ENCODE results near the gene CXCL16.
"Not testable (repeated sequence)": the region's sequence is repeated elsewhere in the genome, so short reads cannot be mapped to it uniquely, and the experiment has no call there.

The CXCL16 gene

DNA sequence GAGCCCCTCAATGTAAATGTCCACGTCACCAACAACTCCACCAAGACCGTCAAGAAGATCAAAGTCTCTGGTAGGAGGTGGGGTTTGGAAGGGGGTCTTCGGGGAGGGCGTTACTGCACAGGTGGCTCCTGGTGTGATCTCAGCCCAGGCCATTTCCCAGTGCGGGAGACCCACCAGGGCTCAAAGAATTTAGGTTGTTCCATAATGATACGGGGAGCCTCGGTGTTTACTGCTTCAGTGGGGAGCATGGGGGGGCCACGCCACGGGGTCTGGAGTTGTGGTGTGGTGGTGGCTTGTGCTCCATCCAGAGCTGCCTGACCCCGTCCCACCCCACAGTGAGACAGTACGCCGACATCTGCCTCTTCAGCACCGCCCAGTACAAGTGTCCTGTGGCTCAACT lies 21.5 kb downstream of the CXCL16 start:
- no peak overlapping the region for H3K4me3 ChIP-seq (ENCODE audit: control insufficient read depth, low read depth, low read length)
- no peak for DNase-seq (ENCODE audit: low read depth)
- TF ChIP-seq, protein P1, sequence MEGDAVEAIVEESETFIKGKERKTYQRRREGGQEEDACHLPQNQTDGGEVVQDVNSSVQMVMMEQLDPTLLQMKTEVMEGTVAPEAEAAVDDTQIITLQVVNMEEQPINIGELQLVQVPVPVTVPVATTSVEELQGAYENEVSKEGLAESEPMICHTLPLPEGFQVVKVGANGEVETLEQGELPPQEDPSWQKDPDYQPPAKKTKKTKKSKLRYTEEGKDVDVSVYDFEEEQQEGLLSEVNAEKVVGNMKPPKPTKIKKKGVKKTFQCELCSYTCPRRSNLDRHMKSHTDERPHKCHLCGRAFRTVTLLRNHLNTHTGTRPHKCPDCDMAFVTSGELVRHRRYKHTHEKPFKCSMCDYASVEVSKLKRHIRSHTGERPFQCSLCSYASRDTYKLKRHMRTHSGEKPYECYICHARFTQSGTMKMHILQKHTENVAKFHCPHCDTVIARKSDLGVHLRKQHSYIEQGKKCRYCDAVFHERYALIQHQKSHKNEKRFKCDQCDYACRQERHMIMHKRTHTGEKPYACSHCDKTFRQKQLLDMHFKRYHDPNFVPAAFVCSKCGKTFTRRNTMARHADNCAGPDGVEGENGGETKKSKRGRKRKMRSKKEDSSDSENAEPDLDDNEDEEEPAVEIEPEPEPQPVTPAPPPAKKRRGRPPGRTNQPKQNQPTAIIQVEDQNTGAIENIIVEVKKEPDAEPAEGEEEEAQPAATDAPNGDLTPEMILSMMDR (IDR thresholded peaks at IDR 0.05; ENCODE audit: control insufficient read depth, insufficient read depth, low read depth, low read length, missing control alignments): no peak

DNA sequence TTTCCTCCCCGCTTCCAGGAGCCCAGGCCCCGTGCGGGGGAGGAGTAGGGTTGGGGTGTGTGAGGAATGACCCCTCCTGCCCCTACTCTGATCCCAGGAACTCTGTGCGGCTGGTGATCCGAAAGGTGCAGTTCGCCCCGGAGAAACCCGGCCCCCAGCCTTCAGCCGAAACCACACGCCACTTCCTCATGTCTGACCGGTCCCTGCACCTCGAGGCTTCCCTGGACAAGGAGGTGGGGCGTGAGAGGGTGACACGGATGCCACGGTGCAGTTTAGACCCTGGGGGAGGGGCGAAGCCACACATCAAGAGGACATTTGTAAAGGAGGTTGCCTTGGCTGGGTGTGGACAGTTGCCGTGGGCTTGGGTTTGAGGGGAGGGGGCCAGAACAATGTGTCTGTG lies 21.9 kb downstream of the CXCL16 start:
- no peak overlapping the region for H3K4me3 ChIP-seq (ENCODE audit: control insufficient read depth, low read depth, low read length)
- TF ChIP-seq, protein P1 (IDR thresholded peaks at IDR 0.05; ENCODE audit: control insufficient read depth, insufficient read depth, low read depth, low read length, missing control alignments): no peak
- DNase-seq (ENCODE audit: low read depth): no peak

DNA sequence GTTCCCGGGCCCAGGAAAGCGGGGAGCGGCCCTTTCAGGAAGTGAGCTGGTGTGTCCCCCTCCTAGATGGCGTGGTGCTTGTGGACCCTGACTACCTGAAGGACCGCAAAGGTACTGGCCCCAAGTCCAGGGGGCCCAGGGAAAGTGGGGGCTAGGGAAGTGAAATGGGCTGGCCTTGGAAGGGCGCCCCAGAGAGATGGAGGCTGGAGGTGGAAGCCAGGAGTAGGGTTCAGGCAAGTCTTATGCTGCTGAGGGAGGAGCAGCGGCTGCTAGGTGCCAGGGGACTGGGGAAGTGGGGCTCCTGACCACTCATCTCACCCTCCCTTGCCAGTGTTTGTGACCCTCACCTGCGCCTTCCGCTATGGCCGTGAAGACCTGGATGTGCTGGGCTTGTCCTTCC lies 23.6 kb downstream of the CXCL16 start:
- H3K4me3 ChIP-seq (ENCODE audit: control insufficient read depth, low read depth, low read length): no peak overlapping the region
- TF ChIP-seq, protein P1 (IDR thresholded peaks at IDR 0.05; ENCODE audit: control insufficient read depth, insufficient read depth, low read depth, low read length, missing control alignments): no peak
- no peak for DNase-seq (ENCODE audit: low read depth)

DNA sequence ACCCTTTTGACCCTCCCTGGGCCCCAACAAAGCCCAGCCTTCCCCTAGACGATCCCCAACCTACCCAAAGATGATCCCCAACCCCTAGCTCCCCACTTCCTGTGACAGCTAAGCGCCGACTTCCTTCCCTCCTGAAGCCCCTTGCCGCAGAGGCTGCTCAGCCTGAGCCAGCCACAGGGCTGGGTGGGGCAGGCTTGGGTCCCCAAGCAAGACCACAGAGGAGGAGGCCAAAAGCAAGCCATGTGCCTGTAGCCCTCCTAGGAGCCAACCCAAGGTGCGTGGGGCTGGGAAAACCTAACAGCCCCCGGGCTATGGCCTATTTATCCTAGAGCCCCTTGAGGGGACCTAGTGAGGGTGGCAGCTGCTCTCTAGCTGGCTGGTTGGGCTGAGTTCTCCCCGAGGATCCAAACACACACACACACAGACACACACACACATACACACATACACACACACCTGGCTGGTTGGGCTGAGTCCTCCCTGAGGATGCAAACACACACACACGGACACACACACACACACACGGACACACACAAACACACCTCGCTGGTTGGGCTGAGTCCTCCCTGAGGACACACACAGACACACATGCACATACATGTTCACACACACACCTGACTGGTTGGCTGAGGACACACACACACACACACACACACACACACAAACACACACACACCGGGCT lies 24.5 kb downstream of the CXCL16 start:
- TF ChIP-seq, protein P1 (IDR thresholded peaks at IDR 0.05; ENCODE audit: control insufficient read depth, insufficient read depth, low read depth, low read length, missing control alignments): no peak
- no peak for DNase-seq (ENCODE audit: low read depth)
- H3K4me3 ChIP-seq (ENCODE audit: control insufficient read depth, low read depth, low read length): no peak overlapping the region

DNA sequence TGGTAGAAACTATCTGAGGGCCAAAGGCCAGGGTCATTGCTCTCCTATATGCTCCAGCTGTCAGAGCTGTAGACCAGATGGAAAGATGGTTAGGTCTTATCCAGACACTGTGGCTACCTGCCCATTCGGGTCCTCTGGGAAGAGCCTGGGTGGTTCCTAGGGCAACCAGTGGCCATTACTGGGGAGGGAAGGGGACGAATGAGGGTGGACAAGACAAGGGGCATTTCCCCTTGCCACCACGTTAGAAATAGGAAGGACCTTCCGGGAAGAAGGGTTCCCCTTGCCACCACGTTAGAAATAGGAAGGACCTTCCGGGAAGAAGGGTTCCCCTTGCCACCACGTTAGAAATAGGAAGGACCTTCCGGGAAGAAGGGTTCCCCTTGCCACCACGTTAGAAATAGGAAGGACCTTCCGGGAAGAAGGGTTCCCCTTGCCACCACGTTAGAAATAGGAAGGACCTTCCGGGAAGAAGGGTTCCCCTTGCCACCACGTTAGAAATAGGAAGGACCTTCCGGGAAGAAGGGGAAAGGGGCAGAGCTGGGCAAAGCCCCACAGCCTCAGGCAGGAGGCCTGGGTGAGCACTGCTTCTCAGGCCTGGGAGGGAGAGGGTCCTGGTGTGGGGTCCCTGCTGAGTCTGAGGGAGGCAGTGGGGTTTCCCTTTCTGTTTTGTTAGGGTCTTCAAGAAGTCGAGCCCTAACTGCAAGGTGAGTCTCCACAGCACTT lies 25.2 kb downstream of the CXCL16 start:
- not testable (repeated sequence) for H3K4me3 ChIP-seq (ENCODE audit: control insufficient read depth, low read depth, low read length); DNase-seq (ENCODE audit: low read depth)

DNA sequence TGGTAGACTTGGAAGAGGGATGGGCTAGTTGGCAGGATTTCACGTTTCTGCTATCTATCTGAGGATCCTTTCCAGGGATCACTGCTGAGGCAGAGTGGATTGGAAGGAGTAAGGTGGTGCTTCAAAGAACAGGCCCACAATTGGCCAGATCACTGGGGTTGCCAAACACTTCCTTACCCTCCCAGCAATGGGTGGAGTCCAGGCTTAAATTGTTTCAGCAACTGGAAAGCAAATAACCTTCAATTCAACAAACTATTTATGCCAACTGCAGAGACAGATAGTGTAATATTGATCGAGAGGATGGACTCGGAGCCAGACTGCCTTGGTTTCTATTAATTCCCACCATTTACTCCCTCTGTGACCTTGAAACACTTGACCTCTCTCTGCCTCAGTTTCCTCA lies 27.2 kb downstream of the CXCL16 start:
- H3K4me3 ChIP-seq (ENCODE audit: control insufficient read depth, low read depth, low read length): no peak overlapping the region
- TF ChIP-seq, protein P1 (IDR thresholded peaks at IDR 0.05; ENCODE audit: control insufficient read depth, insufficient read depth, low read depth, low read length, missing control alignments): no peak
- no peak for DNase-seq (ENCODE audit: low read depth)

DNA sequence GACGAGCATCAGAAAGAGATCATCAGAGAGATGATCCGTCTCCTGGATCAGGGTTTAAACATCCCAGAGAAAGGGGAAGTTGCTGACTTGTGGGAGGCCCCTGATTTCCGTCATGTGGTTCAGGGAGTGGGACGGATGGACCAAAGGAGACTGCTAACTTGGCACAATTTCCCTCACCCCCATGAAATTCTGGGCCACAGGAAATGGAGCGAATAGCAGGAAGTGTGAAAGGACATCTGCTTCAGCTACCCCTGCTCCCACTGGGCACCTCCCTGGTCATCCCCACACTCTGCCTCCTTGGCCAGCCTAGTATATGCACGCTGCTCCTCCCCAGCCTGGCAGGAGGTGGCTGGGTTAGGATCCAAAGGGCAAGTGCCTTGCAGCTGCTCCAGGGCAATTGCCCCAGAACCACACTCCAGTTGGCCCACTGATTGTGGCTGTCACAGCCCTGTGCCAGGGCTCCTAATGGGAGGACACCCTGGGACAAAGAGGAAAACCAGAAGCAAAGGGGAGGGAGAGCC lies 28.0 kb downstream of the CXCL16 start:
- TF ChIP-seq, protein P1 (IDR thresholded peaks at IDR 0.05; ENCODE audit: control insufficient read depth, insufficient read depth, low read depth, low read length, missing control alignments): no peak
- no peak for DNase-seq (ENCODE audit: low read depth)
- H3K4me3 ChIP-seq (ENCODE audit: control insufficient read depth, low read depth, low read length): no peak overlapping the region

Data from AG09309 (cell line).